Stomach (tissue), 9 donors: ENCODE data around the gene AP3B1. TPM values are rescaled to one million over a fixed set of nuclear protein-coding genes. Genes with fewer than 3 reads are reported as not detected.
"Not testable (repeated sequence)": the region's sequence is repeated elsewhere in the genome, so short reads cannot be mapped to it uniquely, and the experiment has no call there.

ENCODE experiments used
- DNase-seq, 2 donors: peaks; one replicate each; pipeline versions ENCODE4 v3.0.0 to v3.0.0-alpha.2; 2013 to 2019
- H3K27ac ChIP-seq, 5 donors: fragments of 200-600 bp in 4 of 5; sonication (generic) in 4 of 5; one replicate each; pipeline ENCODE4 v1.5.1; 2013 to 2019; ENCODE audit warnings: mild to moderate bottlenecking in 1 of 5, moderate library complexity in 1 of 5
- H3K27me3 ChIP-seq, 3 donors: fragments of 200-600 bp; sonication (generic); one replicate each; pipeline ENCODE4 v1.5.1; 2017 to 2019; ENCODE audit warnings: mixed run types in 1 of 3
- H3K36me3 ChIP-seq, 4 donors: fragments of 200-600 bp; sonication (generic); 1 replicate in 3 of 4; 2 replicates in 1 of 4; pipeline ENCODE4 v1.5.1; 2016 to 2019
- H3K4me1 ChIP-seq, 4 donors: fragments of 200-600 bp; sonication (generic); one replicate each; pipeline ENCODE4 v1.5.1; 2016 to 2019
- H3K4me3 ChIP-seq, 4 donors: fragments of 200-600 bp; sonication (generic) in 3 of 4; one replicate each; pipeline ENCODE4 v1.5.1; 2016 to 2019; ENCODE audit warnings: mild to moderate bottlenecking in 1 of 4
- H3K9me3 ChIP-seq, 4 donors: fragments of 200-600 bp; sonication (generic); one replicate each; pipeline ENCODE4 v1.5.1; 2016 to 2019
- CTCF ChIP-seq, 7 experiments: fragments of 450-650 bp in 4 of 7; fragments of 200-600 bp in 3 of 7; sonication (generic) in 3 of 7; IDR thresholded peaks; one replicate each; pipeline ENCODE4 v1.5.1; 2016 to 2019; ENCODE audit warnings: antibody characterized with exemption in 7 of 7, control low read depth in 2 of 7, mild to moderate bottlenecking in 1 of 7
- EP300 ChIP-seq: sonication (generic); formaldehyde crosslinking; IDR thresholded peaks from one replicate; pipeline ENCODE4 v1.6.1; 2017; ENCODE audit warnings: antibody characterized with exemption
- POLR2A ChIP-seq, 4 donors: fragments of 450-650 bp; IDR thresholded peaks; one replicate each; pipeline ENCODE4 v1.6.1; 2016; ENCODE audit warnings: antibody characterized with exemption in 4 of 4, control low read depth in 2 of 4, mild to moderate bottlenecking in 1 of 4, moderate library complexity in 1 of 4
- POLR2AphosphoS5 ChIP-seq, 3 donors: sonication (generic); formaldehyde crosslinking; IDR thresholded peaks; one replicate each; pipeline ENCODE4 v1.6.1; 2016; ENCODE audit warnings: antibody characterized with exemption in 3 of 3
- WGBS, 5 donors: extraction: QIAGEN DNeasy Blood & Tissue Kit in 3 of 5; methylation state at CpG; one replicate each; pipeline versions ENCODE4 v1.1.5 to v1.1.7; 2013 to 2018; 5-methylcytosine and 5-hydroxymethylcytosine counted together
- intact Hi-C: fragments of 100-400 bp; cut with DNase I; formaldehyde crosslinking; loops from one replicate; pipeline ENCODE4 v1.15.1; 2023; ENCODE audit warnings: low total_unique reads
- polyA plus RNA-seq, 3 donors: library from polyadenylated mRNA; stranded (reverse); fragments of 200-250 nt; gene quantifications; one replicate each; pipeline ENCODE4 v1.2.3, GENCODE V29; 2013
- total RNA-seq, 5 donors: library from RNA; depleted of rRNA; stranded (reverse); fragments of >200 nt; gene quantifications; one replicate each; pipeline versions ENCODE4 v1.1.0 to v1.2.3, GENCODE V29; 2014 to 2016
- donor health status: healthy with polysubstance abuse.
- donor health status: Bipolar disorder and iron deficiency.
- donor health status: healthy.

The AP3B1 gene
- total and polyA plus RNA-seq, 8 donors, result 15.2 to 81.0 (median 23.5) TPM

- Histone ChIP-seq H3K4me1 (no peaks in the 10 kb centered on the region), H3K27ac (peak overlapping the region in 1 of 5 donors; percentile 9), H3K4me3 (no peak overlapping the region), H3K27me3 (no peaks in the 10 kb centered on the region), H3K9me3 (no peaks in the 10 kb centered on the region), H3K36me3 (peaks cover 0 to 4% (median 0%) of the 10 kb centered on the region in 4 donors)
- no peak for DNase-seq
- WGBS, 5 donors, result 82 to 90% (median 87%) methylated on average over 9 of the region's 9 CpGs
- intact Hi-C loops, result no loop called here
- TF ChIP-seq POLR2AphosphoS5 (IDR thresholded peaks at IDR 0.05), result no peak
- TF ChIP-seq CTCF (IDR thresholded peaks at IDR 0.05), result no peak
- no peak for TF ChIP-seq EP300
- no peak for TF ChIP-seq POLR2A (IDR thresholded peaks at IDR 0.05)
Observed at GRCh38 chr5:78056901-78057514, 237.5 kb downstream of the AP3B1 start.

- H3K9me3 ChIP-seq, result no peaks in the 10 kb centered on the region
- peaks cover 0 to 4% (median 0%) of the 10 kb centered on the region in 4 donors for H3K36me3 ChIP-seq
- H3K27me3 ChIP-seq, result no peaks in the 10 kb centered on the region
- DNase-seq, result no peak
- intact Hi-C loops, result no loop called here
- 73 to 91% (median 85%) methylated on average over 1 of the region's 1 CpG for WGBS, 5 donors
- no peaks in the 10 kb centered on the region for H3K4me1 ChIP-seq
- TF ChIP-seq EP300 (no peak), POLR2A (IDR thresholded peaks at IDR 0.05) (no peak), CTCF (IDR thresholded peaks at IDR 0.05) (no peak), POLR2AphosphoS5 (IDR thresholded peaks at IDR 0.05) (no peak)
- H3K27ac ChIP-seq, result no peak overlapping the region
- no peak overlapping the region for H3K4me3 ChIP-seq
Observed at GRCh38 chr5:78056053-78056452, 238.4 kb downstream of the AP3B1 start.

GRCh38 chr5:78050888-78051287, 243.6 kb downstream of the AP3B1 start:
- no peak for DNase-seq
- no peaks in the 10 kb centered on the region for H3K4me1 ChIP-seq
- no peak overlapping the region for H3K27ac ChIP-seq
- no peaks in the 10 kb centered on the region for H3K9me3 ChIP-seq
- no peak overlapping the region for H3K4me3 ChIP-seq
- TF ChIP-seq POLR2A (IDR thresholded peaks at IDR 0.05), result no peak
- no peak for TF ChIP-seq CTCF (IDR thresholded peaks at IDR 0.05)
- TF ChIP-seq POLR2AphosphoS5 (IDR thresholded peaks at IDR 0.05), result no peak
- no peak for TF ChIP-seq EP300
- no peaks in the 10 kb centered on the region for H3K36me3 ChIP-seq
- no peaks in the 10 kb centered on the region for H3K27me3 ChIP-seq
- WGBS, 5 donors, result 55 to 64% (median 61%) methylated on average over 4 of the region's 4 CpGs
- intact Hi-C loops, result no loop called here

- H3K9me3 ChIP-seq, H3K27me3 ChIP-seq, DNase-seq, intact Hi-C loops, H3K4me1 ChIP-seq, H3K36me3 ChIP-seq, H3K4me3 ChIP-seq, H3K27ac ChIP-seq: not testable (repeated sequence)
- 87 to 100% (median 98%) methylated on average over 2 of the region's 2 CpGs for WGBS, 5 donors
Observed at GRCh38 chr5:78046823-78047222, 247.7 kb downstream of the AP3B1 start.

- no peak for DNase-seq
- no peaks in the 10 kb centered on the region for H3K9me3 ChIP-seq
- no peak overlapping the region for H3K27ac ChIP-seq
- TF ChIP-seq CTCF (IDR thresholded peaks at IDR 0.05), result no peak
- no peak for TF ChIP-seq EP300
- TF ChIP-seq POLR2AphosphoS5 (IDR thresholded peaks at IDR 0.05), result no peak
- TF ChIP-seq POLR2A (IDR thresholded peaks at IDR 0.05), result no peak
- H3K4me3 ChIP-seq, result no peak overlapping the region
- WGBS, 5 donors, result 96 to 99% (median 98%) methylated on average over 9 of the region's 9 CpGs
- intact Hi-C loops, result no loop called here
- no peaks in the 10 kb centered on the region for H3K4me1 ChIP-seq
- no peaks in the 10 kb centered on the region for H3K27me3 ChIP-seq
- H3K36me3 ChIP-seq, result no peaks in the 10 kb centered on the region
Observed at GRCh38 chr5:78046006-78046405, 248.5 kb downstream of the AP3B1 start.
